ENCODE results near the gene PTPRE.
A peak's percentile ranks its signal among the peaks of the same experiment; 100 is the strongest.

PTPRE gene

GRCh38 chr10:127993056-127993690 lies 86.3 kb downstream of the PTPRE start:
- H3K27me3 Mint-ChIP-seq: peaks cover 4% of the 10 kb centered on the region
- H3K4me1 Mint-ChIP-seq (ENCODE audit: low read depth): peaks cover 29% of the 10 kb centered on the region
- H3K9me3 Mint-ChIP-seq (ENCODE audit: low read depth): no peaks in the 10 kb centered on the region
- peak overlapping the region; percentile 34 for H3K27ac Mint-ChIP-seq
- H3K4me3 Mint-ChIP-seq: no peak overlapping the region
- no peaks in the 10 kb centered on the region for H3K36me3 Mint-ChIP-seq

GRCh38 chr10:127995939-127996338 lies 89.0 kb downstream of the PTPRE start:
- H3K27me3 Mint-ChIP-seq: peaks cover 6% of the 10 kb centered on the region
- no peak overlapping the region for H3K27ac Mint-ChIP-seq
- no peaks in the 10 kb centered on the region for H3K9me3 Mint-ChIP-seq (ENCODE audit: low read depth)

GRCh38 chr10:127996586-127996985 lies 89.7 kb downstream of the PTPRE start:
- peaks cover 6% of the 10 kb centered on the region for H3K27me3 Mint-ChIP-seq
- no peaks in the 10 kb centered on the region for H3K9me3 Mint-ChIP-seq (ENCODE audit: low read depth)
- H3K4me3 Mint-ChIP-seq: no peak overlapping the region
- H3K27ac Mint-ChIP-seq: no peak overlapping the region
- peaks cover 8% of the 10 kb centered on the region for H3K4me1 Mint-ChIP-seq (ENCODE audit: low read depth)
- no peaks in the 10 kb centered on the region for H3K36me3 Mint-ChIP-seq

More at GRCh38 chr10:127995939-127996338, 89.0 kb downstream of the PTPRE start:
- H3K4me1 Mint-ChIP-seq (ENCODE audit: low read depth): peaks cover 14% of the 10 kb centered on the region
- H3K4me3 Mint-ChIP-seq: no peak overlapping the region
- H3K36me3 Mint-ChIP-seq: no peaks in the 10 kb centered on the region

- H3K4me1 Mint-ChIP-seq (ENCODE audit: low read depth): peaks cover 2% of the 10 kb centered on the region
Measured at GRCh38 chr10:127997271-127997670, 90.4 kb downstream of the PTPRE start.

GRCh38 chr10:127997937-127998336 lies 91.0 kb downstream of the PTPRE start:
- no peaks in the 10 kb centered on the region for H3K4me1 Mint-ChIP-seq (ENCODE audit: low read depth)
- H3K4me3 Mint-ChIP-seq: no peak overlapping the region
- peaks cover 9% of the 10 kb centered on the region for H3K27me3 Mint-ChIP-seq
- H3K9me3 Mint-ChIP-seq (ENCODE audit: low read depth): no peaks in the 10 kb centered on the region
- no peaks in the 10 kb centered on the region for H3K36me3 Mint-ChIP-seq
- no peak overlapping the region for H3K27ac Mint-ChIP-seq

More at GRCh38 chr10:127997271-127997670, 90.4 kb downstream of the PTPRE start:
- Mint-ChIP-seq H3K27ac (no peak overlapping the region), H3K4me3 (no peak overlapping the region), H3K9me3 (ENCODE audit: low read depth) (no peaks in the 10 kb centered on the region), H3K36me3 (no peaks in the 10 kb centered on the region), H3K27me3 (peaks cover 9% of the 10 kb centered on the region)

GRCh38 chr10:127998501-127999144 lies 91.7 kb downstream of the PTPRE start:
- peaks cover 9% of the 10 kb centered on the region for H3K27me3 Mint-ChIP-seq
- no peaks in the 10 kb centered on the region for H3K36me3 Mint-ChIP-seq
- H3K4me1 Mint-ChIP-seq (ENCODE audit: low read depth): no peaks in the 10 kb centered on the region
- no peak overlapping the region for H3K27ac Mint-ChIP-seq
- no peak overlapping the region for H3K4me3 Mint-ChIP-seq
- no peaks in the 10 kb centered on the region for H3K9me3 Mint-ChIP-seq (ENCODE audit: low read depth)

GRCh38 chr10:127999297-128000129 lies 92.6 kb downstream of the PTPRE start:
- Mint-ChIP-seq H3K27ac (no peak overlapping the region), H3K27me3 (peaks cover 9% of the 10 kb centered on the region), H3K36me3 (no peaks in the 10 kb centered on the region), H3K4me3 (no peak overlapping the region), H3K4me1 (ENCODE audit: low read depth) (no peaks in the 10 kb centered on the region), H3K9me3 (ENCODE audit: low read depth) (no peaks in the 10 kb centered on the region)

- H3K36me3 Mint-ChIP-seq: no peaks in the 10 kb centered on the region
- H3K27me3 Mint-ChIP-seq: peaks cover 9% of the 10 kb centered on the region
- H3K27ac Mint-ChIP-seq: no peak overlapping the region
- no peaks in the 10 kb centered on the region for H3K4me1 Mint-ChIP-seq (ENCODE audit: low read depth)
- H3K9me3 Mint-ChIP-seq (ENCODE audit: low read depth): no peaks in the 10 kb centered on the region
- no peak overlapping the region for H3K4me3 Mint-ChIP-seq
Measured at GRCh38 chr10:128000471-128001362, 93.8 kb downstream of the PTPRE start.

GRCh38 chr10:128001363-128001745 lies 94.5 kb downstream of the PTPRE start:
- no peak overlapping the region for H3K4me3 Mint-ChIP-seq
- no peaks in the 10 kb centered on the region for H3K4me1 Mint-ChIP-seq (ENCODE audit: low read depth)
- no peak overlapping the region for H3K27ac Mint-ChIP-seq
- no peaks in the 10 kb centered on the region for H3K9me3 Mint-ChIP-seq (ENCODE audit: low read depth)
- no peaks in the 10 kb centered on the region for H3K36me3 Mint-ChIP-seq
- peaks cover 9% of the 10 kb centered on the region for H3K27me3 Mint-ChIP-seq

- Mint-ChIP-seq H3K27me3 (peaks cover 10% of the 10 kb centered on the region), H3K4me1 (ENCODE audit: low read depth) (no peaks in the 10 kb centered on the region), H3K4me3 (no peak overlapping the region), H3K9me3 (ENCODE audit: low read depth) (no peaks in the 10 kb centered on the region), H3K27ac (no peak overlapping the region), H3K36me3 (no peaks in the 10 kb centered on the region)
Measured at GRCh38 chr10:128001849-128002248, 94.9 kb downstream of the PTPRE start.

GRCh38 chr10:128003521-128003920 lies 96.6 kb downstream of the PTPRE start:
- no peaks in the 10 kb centered on the region for H3K4me1 Mint-ChIP-seq (ENCODE audit: low read depth)
- no peak overlapping the region for H3K27ac Mint-ChIP-seq
- H3K9me3 Mint-ChIP-seq (ENCODE audit: low read depth): no peaks in the 10 kb centered on the region
- H3K27me3 Mint-ChIP-seq: peaks cover 7% of the 10 kb centered on the region
- no peak overlapping the region for H3K4me3 Mint-ChIP-seq
- H3K36me3 Mint-ChIP-seq: no peaks in the 10 kb centered on the region

- Mint-ChIP-seq H3K4me3 (no peak overlapping the region), H3K27me3 (peaks cover 8% of the 10 kb centered on the region), H3K4me1 (ENCODE audit: low read depth) (no peaks in the 10 kb centered on the region), H3K36me3 (no peaks in the 10 kb centered on the region), H3K27ac (no peak overlapping the region), H3K9me3 (ENCODE audit: low read depth) (no peaks in the 10 kb centered on the region)
Measured at GRCh38 chr10:128005858-128006257, 99.0 kb downstream of the PTPRE start.

- Mint-ChIP-seq H3K4me1 (ENCODE audit: low read depth) (peaks cover 7% of the 10 kb centered on the region), H3K27me3 (peaks cover 7% of the 10 kb centered on the region), H3K4me3 (no peak overlapping the region), H3K27ac (no peak overlapping the region), H3K9me3 (ENCODE audit: low read depth) (no peaks in the 10 kb centered on the region), H3K36me3 (no peaks in the 10 kb centered on the region)
Measured at GRCh38 chr10:128007056-128007455, 100.2 kb downstream of the PTPRE start.

- no peak overlapping the region for H3K27ac Mint-ChIP-seq
- H3K9me3 Mint-ChIP-seq (ENCODE audit: low read depth): no peaks in the 10 kb centered on the region
- H3K4me3 Mint-ChIP-seq: no peak overlapping the region
- no peaks in the 10 kb centered on the region for H3K36me3 Mint-ChIP-seq
- H3K4me1 Mint-ChIP-seq (ENCODE audit: low read depth): peaks cover 7% of the 10 kb centered on the region
- H3K27me3 Mint-ChIP-seq: peaks cover 5% of the 10 kb centered on the region
Measured at GRCh38 chr10:128007971-128008370, 101.1 kb downstream of the PTPRE start.

Measured in activated naive CD8-positive, alpha-beta T cell (primary cell).